B cell (primary cell): Measurements from ENCODE around the gene EXOC4. TPM values are rescaled to one million over a fixed set of nuclear protein-coding genes. Genes with fewer than 3 reads are reported as not detected.

Source experiments
- ATAC-seq: fragments of 200-7000 bp; cut with Tn5 transposase; one replicate; pipeline ENCODE4 v1.10.0; 2021; ENCODE audit warnings: low read depth, mild to moderate bottlenecking, moderate number of reproducible peaks, moderate library complexity
- CTCF ChIA-PET: fragments of 350-600 bp; sonication (Branson Sonifier 250); formaldehyde crosslinking; loops from one replicate; lab custom pipeline; 2021; ENCODE audit warnings: antibody characterized with exemption, inconsistent platforms; lab: Charles Lee
- POLR2A ChIA-PET: fragments of 350-600 bp; sonication (Branson Sonifier 250); formaldehyde crosslinking; loops from one replicate; lab custom pipeline; 2021; ENCODE audit warnings: antibody characterized with exemption; lab: Charles Lee
- DNase-seq: peaks from one replicate; pipeline ENCODE4 v3.0.0; 2013
- H2AFZ ChIP-seq: 2 replicates; pipeline ENCODE4 v1.6.1; 2012; ENCODE audit warnings: mild to moderate bottlenecking, low read depth, low read length; ENCODE audit not compliant: insufficient read depth, poor library complexity, severe bottlenecking
- H3K27ac ChIP-seq, 2 donors: 1 replicate in 1 of 2; 2 replicates in 1 of 2; pipeline ENCODE4 v1.5.1; 2012 to 2013; ENCODE audit warnings: low read length in 2 of 2, mild to moderate bottlenecking in 2 of 2, moderate library complexity in 1 of 2
- H3K27me3 ChIP-seq, 4 experiments: fragments of 200-600 bp in 1 of 4; sonication (generic) in 1 of 4; replicated peaks in 1 of 4; 1 replicate in 2 of 4; 2 replicates in 2 of 4; pipeline versions ENCODE4 v1.6.1 to v1.7.0; 2013 to 2016; ENCODE audit warnings: low read length in 3 of 4, mild to moderate bottlenecking in 2 of 4, mixed read lengths in 1 of 4, moderate library complexity in 1 of 4; ENCODE audit not compliant: insufficient read depth in 4 of 4, control insufficient read depth in 3 of 4; ENCODE audit errors: control extremely low read depth in 1 of 4
- H3K36me3 ChIP-seq, 2 experiments: replicated peaks in 1 of 2; 1 replicate in 1 of 2; 2 replicates in 1 of 2; pipeline versions ENCODE4 v1.6.1 to v1.7.1; 2013; ENCODE audit warnings: low read length in 1 of 2; ENCODE audit not compliant: insufficient read depth in 2 of 2, control insufficient read depth in 1 of 2; ENCODE audit errors: control extremely low read depth in 1 of 2, extremely low read depth in 1 of 2
- H3K4me1 ChIP-seq, 2 donors: fragments of 200-600 bp in 1 of 2; sonication (generic) in 1 of 2; 1 replicate in 1 of 2; 2 replicates in 1 of 2; pipeline versions ENCODE4 v1.5.1 to v1.6.1; 2013 to 2017; ENCODE audit warnings: low read length in 2 of 2; ENCODE audit not compliant: control insufficient read depth in 2 of 2, insufficient read depth in 2 of 2
- H3K4me2 ChIP-seq: replicated peaks from 2 replicates; pipeline ENCODE3; 2012; ENCODE audit warnings: mild to moderate bottlenecking, low read depth, low read length; ENCODE audit not compliant: poor library complexity, severe bottlenecking
- H3K4me3 ChIP-seq, 5 experiments: fragments of 200-600 bp in 1 of 5; sonication (generic) in 1 of 5; 1 replicate in 3 of 5; 2 replicates in 2 of 5; pipeline versions ENCODE4 v1.5.1 to v1.7.0; 2011 to 2016; ENCODE audit warnings: low read length in 4 of 5, mild to moderate bottlenecking in 4 of 5, low read depth in 2 of 5, control low read depth in 1 of 5, moderate library complexity in 1 of 5; ENCODE audit not compliant: insufficient read depth in 1 of 5; ENCODE audit errors: control extremely low read depth in 1 of 5, extremely low read depth in 1 of 5
- H3K79me2 ChIP-seq: fragments of 200-600 bp; sonication (generic); one replicate; pipeline ENCODE4 v1.6.0; 2016; ENCODE audit warnings: low read length; ENCODE audit not compliant: control insufficient read depth, insufficient read depth
- H3K9ac ChIP-seq: fragments of 200-600 bp; sonication (generic); 2 replicates; pipeline ENCODE4 v1.6.1; 2017; ENCODE audit warnings: mild to moderate bottlenecking, low read length, moderate library complexity
- H3K9me3 ChIP-seq, 3 donors: one replicate each; pipeline versions ENCODE4 v1.6.1 to v1.7.1; 2013; ENCODE audit warnings: low read length in 2 of 3; ENCODE audit not compliant: control insufficient read depth in 2 of 3, insufficient read depth in 1 of 3; ENCODE audit errors: control extremely low read depth in 1 of 3
- H4K20me1 ChIP-seq: 2 replicates; pipeline ENCODE4 v1.6.0; 2012; ENCODE audit warnings: mild to moderate bottlenecking, low read length; ENCODE audit not compliant: insufficient read depth, control insufficient read depth, poor library complexity, severe bottlenecking
- H3K27ac Mint-ChIP-seq: one replicate; pipeline ENCODE4 v1.8.0; 2021; ENCODE audit warnings: mixed read lengths
- H3K27me3 Mint-ChIP-seq: one replicate; pipeline ENCODE4 v1.8.0; 2021; ENCODE audit warnings: mixed read lengths
- H3K4me1 Mint-ChIP-seq: one replicate; pipeline ENCODE4 v1.8.0; 2021; ENCODE audit warnings: mixed read lengths
- H3K4me3 Mint-ChIP-seq: one replicate; pipeline ENCODE4 v1.8.0; 2021; ENCODE audit warnings: mixed read lengths
- H3K9me3 Mint-ChIP-seq: one replicate; pipeline ENCODE4 v1.8.0; 2022; ENCODE audit warnings: mixed read lengths; ENCODE audit not compliant: insufficient read depth
- CTCF ChIP-seq: fragments of 200-600 bp; IDR thresholded peaks from one replicate; pipeline ENCODE4 v1.8.0; 2022; ENCODE audit warnings: antibody characterized with exemption, mild to moderate bottlenecking
- EZH2 ChIP-seq: IDR thresholded peaks from 2 replicates; pipeline ENCODE4 v1.6.1; 2012; ENCODE audit warnings: borderline replicate concordance, low read depth, mild to moderate bottlenecking, moderate library complexity, low read length; ENCODE audit not compliant: insufficient read depth, poor library complexity, severe bottlenecking
- WGBS: methylation state at CpG from one replicate; pipeline ENCODE4 v1.1.5; 2013; ENCODE audit warnings: missing lambda C conversion rate; ENCODE audit not compliant: insufficient coverage; 5-methylcytosine and 5-hydroxymethylcytosine counted together
- intact Hi-C: fragments of 100-400 bp; cut with micrococcal nuclease; formaldehyde crosslinking; loops from one replicate; pipeline ENCODE4 v1.10.0; 2022
- polyA plus RNA-seq: library from polyadenylated mRNA; depleted of rRNA; stranded (reverse); fragments of >200 nt; gene quantifications from 2 replicates; pipeline ENCODE4 v1.2.3, GENCODE V29; 2012
- total RNA-seq, 2 donors: library from RNA; stranded (reverse); fragments of 120-200 nt in 1 of 2; gene quantifications; 1 replicate in 1 of 2; 2 replicates in 1 of 2; pipeline versions ENCODE4 v1.2.3 to v1.2.4, GENCODE V29; 2013 to 2022

The EXOC4 gene
- total and polyA plus RNA-seq, 2 donors (not counting 1 experiment from before 2014, with no cell fraction given) = 16.7 to 135 TPM

DNA sequence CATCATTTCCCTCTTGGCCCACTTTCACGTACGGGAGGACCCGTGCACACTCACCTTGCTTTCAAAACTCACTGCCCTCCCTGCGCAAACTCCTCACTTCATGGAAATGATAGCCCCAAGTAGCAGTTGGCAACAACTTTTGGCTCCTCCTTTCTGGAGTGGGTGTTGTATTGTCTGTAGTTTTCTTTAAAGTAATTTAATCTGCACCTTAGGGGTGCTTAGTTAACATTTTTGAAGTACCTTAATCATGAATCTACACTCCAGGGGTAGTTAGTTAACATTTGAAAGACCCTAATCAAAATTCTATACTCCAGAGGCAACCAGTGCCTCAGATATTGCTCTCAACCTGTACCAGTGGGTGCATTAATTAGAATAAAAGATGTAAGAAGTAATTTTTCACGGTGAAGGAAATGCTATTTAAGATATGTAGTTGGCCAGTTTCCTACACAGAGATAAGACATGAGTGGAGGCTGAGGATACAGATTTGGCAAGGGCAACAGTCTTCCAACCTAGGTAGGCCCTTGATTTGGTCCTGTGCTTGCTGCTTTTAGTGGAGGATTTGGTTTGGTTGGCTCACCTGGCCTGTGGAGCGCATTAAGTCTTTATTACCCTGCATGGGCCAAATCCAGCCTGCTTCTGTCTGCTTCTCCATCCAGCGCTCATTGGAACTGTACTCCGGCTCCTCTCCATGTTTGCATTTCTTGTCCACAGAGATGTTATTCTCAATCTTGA lies 93.0 kb downstream of the EXOC4 start:
- Histone ChIP-seq H3K27ac (no peak overlapping the region), H3K9me3 (peaks cover 5 to 25% (median 9%) of the 10 kb centered on the region in 3 donors), H3K36me3 (peaks cover 1 to 4% of the 10 kb centered on the region in 2 experiments), H4K20me1 (peaks cover 7% of the 10 kb centered on the region), H3K79me2 (peaks cover 50% of the 10 kb centered on the region), H3K4me1 (no peaks in the 10 kb centered on the region), H3K4me2 (no peak overlapping the region), H3K4me3 (no peak overlapping the region), H3K27me3 (no peaks in the 10 kb centered on the region), H2AFZ (no peak overlapping the region), H3K9ac (no peak overlapping the region)
- DNase-seq (no peak), ATAC-seq (no peak)
- POLR2A ChIA-PET = no interaction called here
- Mint-ChIP-seq H3K27ac (no peak overlapping the region), H3K4me1 (no peaks in the 10 kb centered on the region), H3K9me3 (peaks cover 6% of the 10 kb centered on the region), H3K4me3 (no peak overlapping the region), H3K27me3 (no peaks in the 10 kb centered on the region)
- intact Hi-C loops = no loop called here
- 96% methylated on average over 5 of the region's 8 CpGs for WGBS
- TF ChIP-seq EZH2 (no peak), CTCF (no peak)
- CTCF ChIA-PET = no interaction called here

DNA sequence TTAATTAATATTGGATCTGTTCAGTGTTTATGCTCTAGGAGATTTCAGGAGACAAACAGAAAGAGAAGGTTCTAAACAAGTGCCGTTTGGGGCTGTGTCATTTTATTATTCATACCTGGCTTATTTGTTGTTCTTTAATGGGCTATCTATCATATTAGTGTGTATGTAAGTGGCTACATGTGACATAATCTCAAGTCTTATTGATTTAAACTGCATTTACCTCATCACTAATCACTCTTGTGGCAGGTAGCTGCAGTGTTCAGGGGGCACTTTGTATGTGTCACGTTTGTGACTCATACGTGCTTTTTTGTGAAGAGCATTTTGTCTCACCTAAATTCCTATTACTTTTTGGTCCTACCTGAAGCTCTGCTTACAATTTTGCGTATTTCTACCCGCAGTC lies 95.4 kb downstream of the EXOC4 start:
- intact Hi-C loops = no loop called here
- Histone ChIP-seq H4K20me1 (peaks cover 7% of the 10 kb centered on the region), H3K79me2 (peaks cover 52% of the 10 kb centered on the region), H3K27me3 (no peaks in the 10 kb centered on the region), H3K9ac (no peak overlapping the region), H3K9me3 (peaks cover 2 to 17% (median 5%) of the 10 kb centered on the region in 3 donors), H3K27ac (no peak overlapping the region), H2AFZ (no peak overlapping the region), H3K4me3 (no peak overlapping the region), H3K4me2 (no peak overlapping the region), H3K4me1 (no peaks in the 10 kb centered on the region), H3K36me3 (peaks cover 1 to 3% of the 10 kb centered on the region in 2 experiments)
- WGBS = 100% methylated on average over 1 of the region's 5 CpGs
- no peak for DNase-seq
- H3K27me3 Mint-ChIP-seq = no peaks in the 10 kb centered on the region
- no peak for TF ChIP-seq CTCF
- no peak for TF ChIP-seq EZH2
- ChIA-PET POLR2A (no interaction called here), CTCF (no interaction called here)
- no peaks in the 10 kb centered on the region for H3K4me1 Mint-ChIP-seq
- H3K9me3 Mint-ChIP-seq = peaks cover 3% of the 10 kb centered on the region
- no peak overlapping the region for H3K4me3 Mint-ChIP-seq
- ATAC-seq = no peak
- no peak overlapping the region for H3K27ac Mint-ChIP-seq
